Keratinocyte (primary cell): Measurements from ENCODE around the gene B4GALT7. TPM values are rescaled to one million over a fixed set of nuclear protein-coding genes. Genes with fewer than 3 reads are reported as not detected.
A peak's percentile ranks its signal among the peaks of the same experiment; 100 is the strongest.

Source experiments
- DNase-seq: peaks from one replicate; pipeline ENCODE4 v3.0.0-alpha.2; 2011; ENCODE audit warnings: low read depth, missing footprints, low spot score
- FAIRE-seq: peaks from 2 replicates; lab custom pipeline; 2011; peaks lifted over from hg19 to GRCh38; lab: Jason Lieb, UNC
- H2AFZ ChIP-seq: 2 replicates; pipeline ENCODE4 v1.6.0; 2012; ENCODE audit warnings: low read length, control low read depth, inconsistent platforms; ENCODE audit not compliant: control insufficient read depth
- H3K27ac ChIP-seq: 2 replicates; pipeline ENCODE4 v1.5.1; 2011; ENCODE audit warnings: low read length; ENCODE audit not compliant: control insufficient read depth, insufficient read depth
- H3K27me3 ChIP-seq: 3 replicates; pipeline ENCODE4 v1.6.0; 2011; ENCODE audit warnings: low read length; ENCODE audit not compliant: control insufficient read depth, insufficient read depth; ENCODE audit errors: extremely low read depth
- H3K36me3 ChIP-seq, 2 experiments: 2 replicates in 1 of 2; 3 replicates in 1 of 2; pipeline ENCODE4 v1.5.1; 2011; ENCODE audit warnings: low read length in 2 of 2, mild to moderate bottlenecking in 1 of 2; ENCODE audit not compliant: control insufficient read depth in 2 of 2, insufficient read depth in 2 of 2; ENCODE audit errors: extremely low read depth in 1 of 2
- H3K4me1 ChIP-seq: 3 replicates; pipeline ENCODE4 v1.5.1; 2011; ENCODE audit warnings: low read length; ENCODE audit not compliant: control insufficient read depth, insufficient read depth; ENCODE audit errors: extremely low read depth
- H3K4me2 ChIP-seq: 3 replicates; pipeline ENCODE4 v1.6.0; 2011; ENCODE audit warnings: low read depth, low read length; ENCODE audit not compliant: control insufficient read depth, insufficient read depth; ENCODE audit errors: extremely low read depth
- H3K4me3 ChIP-seq, 3 experiments: fragments of 200-600 bp in 1 of 3; sonication (generic) in 1 of 3; 2 replicates in 2 of 3; 3 replicates in 1 of 3; pipeline ENCODE4 v1.5.1; 2011 to 2016; ENCODE audit warnings: low read length in 3 of 3, mild to moderate bottlenecking in 3 of 3, control low read depth in 2 of 3, inconsistent platforms in 1 of 3, low read depth in 1 of 3, mixed read lengths in 1 of 3, mixed run types in 1 of 3, moderate library complexity in 1 of 3; ENCODE audit not compliant: control insufficient read depth in 2 of 3, insufficient read depth in 2 of 3; ENCODE audit errors: extremely low read depth in 1 of 3
- H3K79me2 ChIP-seq: 2 replicates; pipeline ENCODE4 v1.6.0; 2012; ENCODE audit warnings: low read length; ENCODE audit not compliant: control insufficient read depth, insufficient read depth
- H3K9ac ChIP-seq: 3 replicates; pipeline ENCODE4 v1.6.0; 2011; ENCODE audit warnings: low read length; ENCODE audit not compliant: control insufficient read depth, insufficient read depth; ENCODE audit errors: extremely low read depth
- H3K9me1 ChIP-seq: 3 replicates; pipeline ENCODE4 v1.6.0; 2011; ENCODE audit warnings: low read length; ENCODE audit not compliant: control insufficient read depth, insufficient read depth; ENCODE audit errors: extremely low read depth
- H3K9me3 ChIP-seq: 2 replicates; pipeline ENCODE4 v1.5.1; 2012; ENCODE audit warnings: low read depth, low read length; ENCODE audit not compliant: control insufficient read depth
- H4K20me1 ChIP-seq: 3 replicates; pipeline ENCODE4 v1.6.0; 2011; ENCODE audit warnings: low read length; ENCODE audit not compliant: control insufficient read depth, insufficient read depth; ENCODE audit errors: extremely low read depth
- CTCF ChIP-seq, 3 experiments: IDR thresholded peaks in 1 of 3; conservative IDR thresholded peaks in 1 of 3; optimal IDR thresholded peaks in 1 of 3; 2 replicates in 2 of 3; 3 replicates in 1 of 3; pipeline versions ENCODE3 to v1.5.1; 2011; ENCODE audit warnings: low read length in 3 of 3, mild to moderate bottlenecking in 3 of 3, moderate library complexity in 2 of 3, control low read depth in 1 of 3, inconsistent platforms in 1 of 3; ENCODE audit not compliant: insufficient read depth in 2 of 3; ENCODE audit errors: extremely low read depth in 1 of 3
- EZH2 ChIP-seq: IDR thresholded peaks from one replicate; pipeline ENCODE4 v1.6.1; 2012; ENCODE audit warnings: inconsistent platforms, mild to moderate bottlenecking, low read length, moderate library complexity
- dilution Hi-C: fragments of 300-500 bp; cut with MboI; formaldehyde crosslinking; loops from one replicate; pipeline ENCODE4 v1.7.0; 2020; ENCODE audit warnings: low sequenced_read_pairs; ENCODE audit not compliant: extremely low pct_ligation_motif_present
- polyA plus RNA-seq, 5 experiments: library from polyadenylated mRNA; depleted of rRNA in 3 of 5; stranded (reverse) in 3 of 5; stranded (forward) in 1 of 5; unstranded in 1 of 5; fragments of >200 nt; gene quantifications; 1 replicate in 1 of 5; 2 replicates in 3 of 5; 3 replicates in 1 of 5; pipeline versions ENCODE4 v1.2.1 to v1.2.3, GENCODE V29; 2011 to 2012; ENCODE audit warnings: missing spikeins in 2 of 5, low read depth in 1 of 5, low replicate concordance in 1 of 5

B4GALT7 gene
- polyA plus RNA-seq, 1 donor (not counting 4 experiments of a cell fraction or from before 2014, with no cell fraction given) = 15.7 TPM

GRCh38 chr5:177591690-177592009, 8.3 kb upstream of the B4GALT7 start:
- no peak overlapping the region for H3K27ac ChIP-seq
- peaks cover 6% of the 10 kb centered on the region for H3K4me1 ChIP-seq
- H3K9ac ChIP-seq = peak overlapping the region; percentile 95
- no peaks in the 10 kb centered on the region for H4K20me1 ChIP-seq
- H3K27me3 ChIP-seq = no peaks in the 10 kb centered on the region
- DNase-seq (no peak), FAIRE-seq (no peak)
- dilution Hi-C loops = no loop called here
- H3K36me3 ChIP-seq = peaks cover 33% of the 10 kb centered on the region in 2 experiments
- no peak for TF ChIP-seq CTCF (optimal IDR thresholded peaks at IDR 0.05 in 1 of 3, IDR thresholded peaks at IDR 0.05 in 1 of 3, conservative IDR thresholded peaks at IDR 0.05 in 1 of 3; ENCODE audit: extremely low read depth in 1 of 3, insufficient read depth in 2 of 3, low read length in 3 of 3)
- TF ChIP-seq EZH2 = no peak
- no peaks in the 10 kb centered on the region for H3K9me3 ChIP-seq
- peak overlapping the region; percentile 18 for H2AFZ ChIP-seq
- peak overlapping the region in 2 of 3 experiments; percentile 83 to 89 for H3K4me3 ChIP-seq
- no peaks in the 10 kb centered on the region for H3K9me1 ChIP-seq
- H3K79me2 ChIP-seq = peaks cover 27% of the 10 kb centered on the region
- H3K4me2 ChIP-seq = peak overlapping the region; percentile 53

GRCh38 chr5:177592010-177592834, 7.7 kb upstream of the B4GALT7 start, which contains the start of gene TMED9:
TSS of gene TMED9 (plus strand) at chr5:177592203. CDS start at chr5:177592215, 12 bp downstream.
- no peak for FAIRE-seq

More at GRCh38 chr5:177592010-177592834, 7.7 kb upstream of the B4GALT7 start, which contains the start of gene TMED9:
- Histone ChIP-seq H2AFZ (peak within 1 kb of the TSS; percentile 92), H3K36me3 (peaks cover 36% of the 10 kb centered on the region in 2 experiments), H3K27me3 (no peaks in the 10 kb centered on the region), H3K4me1 (peaks cover 6% of the 10 kb centered on the region), H3K4me3 (peak within 1 kb of the TSS; percentile 83 to 95 (median 89)), H3K9ac (peak within 1 kb of the TSS; percentile 95), H3K27ac (peak within 1 kb of the TSS; percentile 88), H3K79me2 (peaks cover 27% of the 10 kb centered on the region), H3K4me2 (peak within 1 kb of the TSS; percentile 68), H3K9me3 (no peaks in the 10 kb centered on the region), H4K20me1 (no peaks in the 10 kb centered on the region), H3K9me1 (no peaks in the 10 kb centered on the region)
- TF ChIP-seq CTCF (optimal IDR thresholded peaks at IDR 0.05 in 1 of 3, IDR thresholded peaks at IDR 0.05 in 1 of 3, conservative IDR thresholded peaks at IDR 0.05 in 1 of 3; ENCODE audit: extremely low read depth in 1 of 3, insufficient read depth in 2 of 3, low read length in 3 of 3) (peak in 1 of 3 experiments; percentile 16), EZH2 (no peak)
- dilution Hi-C loops = no loop called here
- no peak for DNase-seq
